ENCODE results near the gene HSD17B1.

Gene HSD17B1

GRCh38 chr17:42577140-42577531 lies 24.4 kb downstream of the HSD17B1 start:
- in situ Hi-C loops (cut with HindIII; ENCODE audit: low sequenced_read_pairs) = no loop called here
- TF ChIP-seq CTCF (IDR thresholded peaks at IDR 0.05; ENCODE audit: low read depth, low read length) = no peak
- DNase-seq (ENCODE audit: low read depth, low spot score) = no peak
- peak overlapping the region; percentile 86 for H3K4me3 ChIP-seq (ENCODE audit: low read depth, low read length)

- peak; percentile 94 for DNase-seq (ENCODE audit: low read depth, low spot score)
Observed at GRCh38 chr17:42577532-42578281, 25.0 kb downstream of the HSD17B1 start, which contains the start of gene PSMC3IP. TSS of gene PSMC3IP (minus strand) at chr17:42577729. CDS start at chr17:42577686, 43 bp downstream.

GRCh38 chr17:42578282-42578869 lies 25.7 kb downstream of the HSD17B1 start:
- peak; percentile 69 for DNase-seq (ENCODE audit: low read depth, low spot score)
- in situ Hi-C loops (cut with HindIII; ENCODE audit: low sequenced_read_pairs) = no loop called here
- TF ChIP-seq CTCF (IDR thresholded peaks at IDR 0.05; ENCODE audit: low read depth, low read length) = peak; percentile 83
- H3K4me3 ChIP-seq (ENCODE audit: low read depth, low read length) = peak overlapping the region; percentile 86

More at GRCh38 chr17:42577532-42578281, 25.0 kb downstream of the HSD17B1 start, which contains the start of gene PSMC3IP:
- peak; percentile 49 for TF ChIP-seq CTCF (IDR thresholded peaks at IDR 0.05; ENCODE audit: low read depth, low read length)
- H3K4me3 ChIP-seq (ENCODE audit: low read depth, low read length) = peak within 1 kb of the TSS; percentile 86
- in situ Hi-C loops (cut with HindIII; ENCODE audit: low sequenced_read_pairs) = no loop called here

- no peak for TF ChIP-seq CTCF (IDR thresholded peaks at IDR 0.05; ENCODE audit: low read depth, low read length)
- no peak for DNase-seq (ENCODE audit: low read depth, low spot score)
- in situ Hi-C loops (cut with HindIII; ENCODE audit: low sequenced_read_pairs) = no loop called here
- H3K4me3 ChIP-seq (ENCODE audit: low read depth, low read length) = no peak overlapping the region
Observed at GRCh38 chr17:42579794-42580551, 27.2 kb downstream of the HSD17B1 start.

- TF ChIP-seq CTCF (IDR thresholded peaks at IDR 0.05; ENCODE audit: low read depth, low read length) = no peak
- DNase-seq (ENCODE audit: low read depth, low spot score) = no peak
- in situ Hi-C loops (cut with HindIII; ENCODE audit: low sequenced_read_pairs) = no loop called here
- no peak overlapping the region for H3K4me3 ChIP-seq (ENCODE audit: low read depth, low read length)
Observed at GRCh38 chr17:42581744-42582270, 29.1 kb downstream of the HSD17B1 start.

GRCh38 chr17:42584880-42585279 lies 32.2 kb downstream of the HSD17B1 start:
- no peak for TF ChIP-seq CTCF (IDR thresholded peaks at IDR 0.05; ENCODE audit: low read depth, low read length)
- no peak for DNase-seq (ENCODE audit: low read depth, low spot score)
- no peak overlapping the region for H3K4me3 ChIP-seq (ENCODE audit: low read depth, low read length)
- in situ Hi-C loops (cut with HindIII; ENCODE audit: low sequenced_read_pairs) = no loop called here
